ENCODE results near the gene CDC123. TPM values are rescaled to one million over a fixed set of nuclear protein-coding genes. Genes with fewer than 3 reads are reported as not detected.
A peak's percentile ranks its signal among the peaks of the same experiment; 100 is the strongest.

The CDC123 gene
- total and polyA plus RNA-seq, 2 donors (not counting 3 experiments of a cell fraction or from before 2014, with no cell fraction given) = 65.6 to 106 TPM

DNA sequence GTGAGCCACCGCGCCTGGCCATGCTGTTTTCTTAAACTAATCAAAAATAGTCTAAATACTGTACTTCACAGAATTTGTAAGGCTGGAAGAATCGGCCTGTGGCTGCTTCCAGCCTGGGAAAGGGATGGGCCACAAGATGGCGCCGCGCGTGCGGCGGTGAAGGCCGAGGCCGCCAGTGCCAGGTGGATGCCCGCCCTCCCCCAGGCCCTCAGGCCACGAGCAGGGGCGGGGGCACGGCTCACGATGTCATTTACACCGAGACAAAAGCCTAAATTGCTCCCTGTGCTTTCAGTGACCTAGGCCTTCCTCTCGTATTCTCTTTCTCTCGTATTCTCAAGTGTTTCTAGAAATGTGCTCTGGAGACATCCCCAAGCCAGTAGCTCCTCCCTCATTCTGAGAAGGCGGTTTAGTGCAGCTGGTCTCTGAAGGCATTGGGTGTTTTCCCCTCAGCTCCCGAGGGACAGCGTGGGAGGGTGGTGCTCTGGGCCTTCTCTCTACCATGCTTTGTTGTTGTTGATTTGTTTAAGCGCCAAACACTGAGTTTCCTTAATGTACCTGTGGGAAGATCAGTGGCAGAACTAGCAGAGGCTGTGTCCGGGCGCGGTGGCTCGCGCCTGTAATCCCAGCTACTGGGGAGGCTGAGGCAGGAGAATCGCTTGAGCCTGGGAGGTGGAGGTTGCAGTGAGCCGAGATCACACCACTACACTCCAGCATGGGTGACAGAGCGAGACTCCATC is 68.4 kb downstream of the CDC123 start:
- H3K9ac ChIP-seq (replicated peaks; ENCODE audit: extremely low read depth, insufficient read depth, low read length) = peak overlapping the region; percentile 5
- CTCF ChIA-PET = interaction anchor here (0.6 to 6.0 kb wide), 35 partner anchors 8 to 835 kb away, joined by 3 to 231 read pairs (median 4); no protein-coding TSS in a partner anchor
- no peaks in the 10 kb centered on the region for H3K79me2 ChIP-seq (ENCODE audit: control insufficient read depth, insufficient read depth, low read length)
- H3K36me3 ChIP-seq (ENCODE audit: control insufficient read depth in 2 of 2, extremely low read depth in 1 of 2, insufficient read depth in 2 of 2, low read length in 2 of 2) = no peaks in the 10 kb centered on the region
- no TSS peak for BruUV-seq (replicated peaks)
- dilution Hi-C loops (cut with MboI; ENCODE audit: extremely low pct_ligation_motif_present, low sequenced_read_pairs) = no loop called here
- POLR2A ChIA-PET = interaction anchor here (0.9 kb wide), 1 partner anchor 439 kb away, joined by 4 read pairs; no protein-coding TSS in a partner anchor
- FAIRE-seq (peak; percentile 37), DNase-seq (ENCODE audit: low read depth, low spot score) (peak; percentile 73)
- no peaks in the 10 kb centered on the region for H3K4me1 ChIP-seq (ENCODE audit: control insufficient read depth, extremely low read depth, insufficient read depth, low read length)
- H3K9me1 ChIP-seq (replicated peaks; ENCODE audit: control insufficient read depth, extremely low read depth, insufficient read depth, low read length) = no peaks in the 10 kb centered on the region
- peak overlapping the region in 2 of 3 experiments; percentile 13 to 29 for H3K4me3 ChIP-seq (replicated peaks in 1 of 3; ENCODE audit: insufficient read depth in 1 of 3, low read depth in 1 of 3, low read length in 3 of 3)
- intact Hi-C loops (cut with micrococcal nuclease) = loop anchor here (1.0 to 5.0 kb wide), 7 partner anchors 83 to 835 kb away; partner anchors contain the start of gene CAMK1D
- H3K27me3 ChIP-seq (ENCODE audit: control insufficient read depth in 2 of 2, insufficient read depth in 2 of 2, low read length in 2 of 2) = no peaks in the 10 kb centered on the region
- H3K4me2 ChIP-seq (ENCODE audit: insufficient read depth, low read length) = peak overlapping the region; percentile 70
- no peak overlapping the region for H3K27ac ChIP-seq (ENCODE audit: insufficient read depth, low read depth, low read length)
- TF ChIP-seq POLR2A (IDR thresholded peaks at IDR 0.05; ENCODE audit: low read depth, low read length) (no peak), EZH2 (IDR thresholded peaks at IDR 0.05; ENCODE audit: borderline replicate concordance, low read depth, low read length, severe bottlenecking) (no peak)
- TF ChIP-seq, protein P1, sequence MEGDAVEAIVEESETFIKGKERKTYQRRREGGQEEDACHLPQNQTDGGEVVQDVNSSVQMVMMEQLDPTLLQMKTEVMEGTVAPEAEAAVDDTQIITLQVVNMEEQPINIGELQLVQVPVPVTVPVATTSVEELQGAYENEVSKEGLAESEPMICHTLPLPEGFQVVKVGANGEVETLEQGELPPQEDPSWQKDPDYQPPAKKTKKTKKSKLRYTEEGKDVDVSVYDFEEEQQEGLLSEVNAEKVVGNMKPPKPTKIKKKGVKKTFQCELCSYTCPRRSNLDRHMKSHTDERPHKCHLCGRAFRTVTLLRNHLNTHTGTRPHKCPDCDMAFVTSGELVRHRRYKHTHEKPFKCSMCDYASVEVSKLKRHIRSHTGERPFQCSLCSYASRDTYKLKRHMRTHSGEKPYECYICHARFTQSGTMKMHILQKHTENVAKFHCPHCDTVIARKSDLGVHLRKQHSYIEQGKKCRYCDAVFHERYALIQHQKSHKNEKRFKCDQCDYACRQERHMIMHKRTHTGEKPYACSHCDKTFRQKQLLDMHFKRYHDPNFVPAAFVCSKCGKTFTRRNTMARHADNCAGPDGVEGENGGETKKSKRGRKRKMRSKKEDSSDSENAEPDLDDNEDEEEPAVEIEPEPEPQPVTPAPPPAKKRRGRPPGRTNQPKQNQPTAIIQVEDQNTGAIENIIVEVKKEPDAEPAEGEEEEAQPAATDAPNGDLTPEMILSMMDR (IDR thresholded peaks at IDR 0.05; ENCODE audit: extremely low read depth in 1 of 2, insufficient read depth in 1 of 2, low read depth in 1 of 2, low read length in 2 of 2) = peak; percentile 70 to 82
- peak overlapping the region; percentile 90 for H2AFZ ChIP-seq (ENCODE audit: low read depth, low read length)
- no peaks in the 10 kb centered on the region for H4K20me1 ChIP-seq (replicated peaks; ENCODE audit: control insufficient read depth, extremely low read depth, insufficient read depth, low read length)
- no peaks in the 10 kb centered on the region for H3K9me3 ChIP-seq (replicated peaks; ENCODE audit: control insufficient read depth, insufficient read depth, low read length)

DNA sequence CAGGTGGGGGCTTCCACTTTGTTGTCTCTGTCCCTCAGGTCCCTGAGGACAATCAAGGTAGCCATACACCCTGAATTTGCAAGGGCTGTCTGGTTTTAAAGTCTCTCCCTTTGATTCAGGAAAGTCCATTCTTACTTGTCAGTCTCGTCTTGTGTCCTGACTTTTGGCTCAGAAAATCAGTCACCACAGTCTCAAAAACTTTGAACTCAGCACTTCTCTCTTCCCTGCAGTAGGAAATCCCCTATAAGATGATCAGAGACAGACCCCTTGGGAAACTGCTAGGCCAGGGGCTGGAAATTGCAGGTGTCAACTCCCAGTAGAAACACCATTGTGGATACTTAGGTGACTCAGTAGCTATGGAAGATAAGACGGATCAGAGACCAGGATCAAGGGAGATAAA is 73.1 kb downstream of the CDC123 start:
- Histone ChIP-seq H3K4me3 (replicated peaks in 1 of 3; ENCODE audit: insufficient read depth in 1 of 3, low read depth in 1 of 3, low read length in 3 of 3) (no peak overlapping the region), H2AFZ (ENCODE audit: low read depth, low read length) (no peak overlapping the region), H3K27me3 (ENCODE audit: control insufficient read depth in 2 of 2, insufficient read depth in 2 of 2, low read length in 2 of 2) (no peaks in the 10 kb centered on the region), H3K9me1 (replicated peaks; ENCODE audit: control insufficient read depth, extremely low read depth, insufficient read depth, low read length) (no peaks in the 10 kb centered on the region), H3K36me3 (ENCODE audit: control insufficient read depth in 2 of 2, extremely low read depth in 1 of 2, insufficient read depth in 2 of 2, low read length in 2 of 2) (no peaks in the 10 kb centered on the region), H3K27ac (ENCODE audit: insufficient read depth, low read depth, low read length) (no peak overlapping the region), H3K9ac (replicated peaks; ENCODE audit: extremely low read depth, insufficient read depth, low read length) (no peak overlapping the region), H3K9me3 (replicated peaks; ENCODE audit: control insufficient read depth, insufficient read depth, low read length) (no peaks in the 10 kb centered on the region), H4K20me1 (replicated peaks; ENCODE audit: control insufficient read depth, extremely low read depth, insufficient read depth, low read length) (no peaks in the 10 kb centered on the region), H3K4me2 (ENCODE audit: insufficient read depth, low read length) (no peak overlapping the region), H3K4me1 (ENCODE audit: control insufficient read depth, extremely low read depth, insufficient read depth, low read length) (no peaks in the 10 kb centered on the region), H3K79me2 (ENCODE audit: control insufficient read depth, insufficient read depth, low read length) (no peaks in the 10 kb centered on the region)
- no TSS peak for BruUV-seq (replicated peaks)
- FAIRE-seq (no peak), DNase-seq (ENCODE audit: low read depth, low spot score) (no peak)
- ChIA-PET POLR2A (no interaction called here), CTCF (interaction anchor here (0.6 to 1.9 kb wide), 3 partner anchors 37 to 399 kb away, joined by 3 to 7 read pairs (median 3); no protein-coding TSS in a partner anchor)
- dilution Hi-C loops (cut with MboI; ENCODE audit: extremely low pct_ligation_motif_present, low sequenced_read_pairs) = no loop called here
- intact Hi-C loops (cut with micrococcal nuclease) = no loop called here
- TF ChIP-seq MYC (IDR thresholded peaks at IDR 0.05; ENCODE audit: low read depth, low read length) (no peak), JUN (IDR thresholded peaks at IDR 0.05; ENCODE audit: borderline replicate concordance, insufficient read depth, insufficient read length, low read depth) (no peak), EZH2 (IDR thresholded peaks at IDR 0.05; ENCODE audit: borderline replicate concordance, low read depth, low read length, severe bottlenecking) (no peak), POLR2AphosphoS5 (IDR thresholded peaks at IDR 0.05; ENCODE audit: insufficient read depth, low read depth, low read length) (no peak), POLR2A (IDR thresholded peaks at IDR 0.05; ENCODE audit: low read depth, low read length) (no peak), FOS (IDR thresholded peaks at IDR 0.05; ENCODE audit: borderline replicate concordance, insufficient read depth, low read length) (no peak), GATA2 (IDR thresholded peaks at IDR 0.05; ENCODE audit: insufficient read depth, insufficient read length, low read depth, low read length) (no peak)
- TF ChIP-seq, protein P2, sequence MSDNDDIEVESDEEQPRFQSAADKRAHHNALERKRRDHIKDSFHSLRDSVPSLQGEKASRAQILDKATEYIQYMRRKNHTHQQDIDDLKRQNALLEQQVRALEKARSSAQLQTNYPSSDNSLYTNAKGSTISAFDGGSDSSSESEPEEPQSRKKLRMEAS (IDR thresholded peaks at IDR 0.05; ENCODE audit: insufficient read depth, insufficient read length) = no peak
- TF ChIP-seq, protein P1 (IDR thresholded peaks at IDR 0.05; ENCODE audit: extremely low read depth in 1 of 2, insufficient read depth in 1 of 2, low read depth in 1 of 2, low read length in 2 of 2) = no peak

All from endothelial cell of umbilical vein (primary cell).